ENCODE results near the gene SNRPA1. TPM values are rescaled to one million over a fixed set of nuclear protein-coding genes. Genes with fewer than 3 reads are reported as not detected.
A peak's percentile ranks its signal among the peaks of the same experiment; 100 is the strongest.

The SNRPA1 gene
- total and polyA plus RNA-seq, 9 of the 15 experiments (the other 6 are each of a cell fraction or from before 2014, with no cell fraction given): 62.7 to 245 (median 189) TPM

DNA sequence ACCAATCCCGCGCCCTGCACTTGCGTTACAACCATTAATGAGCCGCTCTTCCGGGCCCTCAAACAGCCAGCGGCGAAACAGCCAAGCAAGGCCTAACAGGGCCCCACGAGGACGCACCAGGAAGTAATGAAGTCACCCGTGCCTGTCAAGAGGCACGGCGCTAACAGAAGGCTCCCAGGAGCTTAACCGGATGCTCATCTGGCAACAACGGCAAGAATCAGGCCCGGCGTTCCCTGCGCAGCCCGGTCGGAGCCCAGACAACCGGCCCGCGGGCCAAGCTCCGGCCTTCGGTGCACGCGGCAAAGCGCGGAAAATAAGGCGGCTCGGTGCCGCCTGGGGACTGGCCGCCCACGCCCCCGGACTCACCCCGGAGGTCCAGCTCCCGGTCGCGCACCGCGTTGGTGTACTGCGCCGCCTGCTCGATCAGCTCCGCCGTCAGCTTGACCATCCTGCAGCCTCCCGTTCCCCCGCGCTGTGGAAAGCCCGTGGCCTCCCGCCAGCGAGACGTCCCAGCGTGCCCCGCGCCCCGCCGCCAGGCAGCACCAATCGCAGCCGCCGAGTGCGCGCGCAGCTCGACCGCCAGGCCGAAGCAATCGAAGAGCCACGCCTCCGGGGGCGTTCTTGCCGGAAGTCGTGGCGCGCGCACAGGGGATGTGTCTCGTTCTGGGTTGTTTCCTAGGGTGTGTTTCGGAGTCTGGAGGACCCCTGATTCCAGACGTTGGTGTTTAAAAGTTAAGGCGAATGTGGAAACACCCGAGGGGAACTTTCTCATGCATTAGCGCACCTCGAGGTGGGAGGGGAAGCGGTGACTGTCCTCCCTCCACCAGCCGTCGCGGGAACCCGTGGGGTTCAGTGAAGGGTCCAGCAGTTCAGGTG lies at the start of gene SNRPA1 (continued):
- TF ChIP-seq HDAC1 (IDR thresholded peaks at IDR 0.05) (peak in 1 of 2 experiments; percentile 77; a peak in 2 of 4 replicates), PML (IDR thresholded peaks at IDR 0.05; ENCODE audit: low read length) (peak; percentile 44; the same call in 1 of the 2 replicates), CHD4 (IDR thresholded peaks at IDR 0.05; ENCODE audit: insufficient read depth, insufficient replicate concordance, low read depth, low read length, poor library complexity, severe bottlenecking) (no peak), ZNF699 (CRISPR knock-in tag; IDR thresholded peaks at IDR 0.05; ENCODE audit: insufficient replicate concordance) (no peak), ZNF79 (CRISPR knock-in tag; IDR thresholded peaks at IDR 0.05; ENCODE audit: low read depth) (no peak), ZNF707 (CRISPR knock-in tag; conservative IDR thresholded peaks at IDR 0.05) (no peak), TAF15 (IDR thresholded peaks at IDR 0.05; ENCODE audit: low read depth, low read length) (no peak), RCOR1 (IDR thresholded peaks at IDR 0.05; ENCODE audit: borderline replicate concordance in 1 of 2, low read depth in 2 of 2, low read length in 2 of 2) (peak in 1 of 2 experiments; percentile 50; a peak in 1 of 4 replicates), FOS (IDR thresholded peaks at IDR 0.05; ENCODE audit: extremely low read depth, insufficient read length) (no peak), CCNT2 (IDR thresholded peaks at IDR 0.05; ENCODE audit: borderline replicate concordance, extremely low read depth, insufficient read length, low read depth, low read length) (peak; percentile 86), KDM5B (IDR thresholded peaks at IDR 0.05; ENCODE audit: insufficient replicate concordance, low read depth, low read length) (peak; percentile 70), RUNX1 (IDR thresholded peaks at IDR 0.05; ENCODE audit: low read depth) (no peak), TARDBP (IDR thresholded peaks at IDR 0.05) (no peak; the same call in 1 of the 2 replicates), HNRNPUL1 (IDR thresholded peaks at IDR 0.05; ENCODE audit: low read length) (no peak), ZNF584 (CRISPR knock-in tag; IDR thresholded peaks at IDR 0.05; ENCODE audit: low read depth) (no peak), SRSF9 (IDR thresholded peaks at IDR 0.05; ENCODE audit: borderline replicate concordance, low read depth, low read length) (no peak), HOXB6 (CRISPR knock-in tag; IDR thresholded peaks at IDR 0.05; ENCODE audit: borderline replicate concordance) (no peak)
- TF ChIP-seq, protein P1, sequence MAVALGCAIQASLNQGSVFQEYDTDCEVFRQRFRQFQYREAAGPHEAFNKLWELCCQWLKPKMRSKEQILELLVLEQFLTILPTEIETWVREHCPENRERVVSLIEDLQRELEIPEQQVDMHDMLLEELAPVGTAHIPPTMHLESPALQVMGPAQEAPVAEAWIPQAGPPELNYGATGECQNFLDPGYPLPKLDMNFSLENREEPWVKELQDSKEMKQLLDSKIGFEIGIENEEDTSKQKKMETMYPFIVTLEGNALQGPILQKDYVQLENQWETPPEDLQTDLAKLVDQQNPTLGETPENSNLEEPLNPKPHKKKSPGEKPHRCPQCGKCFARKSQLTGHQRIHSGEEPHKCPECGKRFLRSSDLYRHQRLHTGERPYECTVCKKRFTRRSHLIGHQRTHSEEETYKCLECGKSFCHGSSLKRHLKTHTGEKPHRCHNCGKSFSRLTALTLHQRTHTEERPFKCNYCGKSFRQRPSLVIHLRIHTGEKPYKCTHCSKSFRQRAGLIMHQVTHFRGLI (CRISPR knock-in tag; IDR thresholded peaks at IDR 0.05): no peak
- TF ChIP-seq, protein P2, sequence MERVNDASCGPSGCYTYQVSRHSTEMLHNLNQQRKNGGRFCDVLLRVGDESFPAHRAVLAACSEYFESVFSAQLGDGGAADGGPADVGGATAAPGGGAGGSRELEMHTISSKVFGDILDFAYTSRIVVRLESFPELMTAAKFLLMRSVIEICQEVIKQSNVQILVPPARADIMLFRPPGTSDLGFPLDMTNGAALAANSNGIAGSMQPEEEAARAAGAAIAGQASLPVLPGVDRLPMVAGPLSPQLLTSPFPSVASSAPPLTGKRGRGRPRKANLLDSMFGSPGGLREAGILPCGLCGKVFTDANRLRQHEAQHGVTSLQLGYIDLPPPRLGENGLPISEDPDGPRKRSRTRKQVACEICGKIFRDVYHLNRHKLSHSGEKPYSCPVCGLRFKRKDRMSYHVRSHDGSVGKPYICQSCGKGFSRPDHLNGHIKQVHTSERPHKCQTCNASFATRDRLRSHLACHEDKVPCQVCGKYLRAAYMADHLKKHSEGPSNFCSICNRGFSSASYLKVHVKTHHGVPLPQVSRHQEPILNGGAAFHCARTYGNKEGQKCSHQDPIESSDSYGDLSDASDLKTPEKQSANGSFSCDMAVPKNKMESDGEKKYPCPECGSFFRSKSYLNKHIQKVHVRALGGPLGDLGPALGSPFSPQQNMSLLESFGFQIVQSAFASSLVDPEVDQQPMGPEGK (CRISPR knock-in tag; IDR thresholded peaks at IDR 0.05; ENCODE audit: borderline replicate concordance): no peak
- TF ChIP-seq, protein P3, sequence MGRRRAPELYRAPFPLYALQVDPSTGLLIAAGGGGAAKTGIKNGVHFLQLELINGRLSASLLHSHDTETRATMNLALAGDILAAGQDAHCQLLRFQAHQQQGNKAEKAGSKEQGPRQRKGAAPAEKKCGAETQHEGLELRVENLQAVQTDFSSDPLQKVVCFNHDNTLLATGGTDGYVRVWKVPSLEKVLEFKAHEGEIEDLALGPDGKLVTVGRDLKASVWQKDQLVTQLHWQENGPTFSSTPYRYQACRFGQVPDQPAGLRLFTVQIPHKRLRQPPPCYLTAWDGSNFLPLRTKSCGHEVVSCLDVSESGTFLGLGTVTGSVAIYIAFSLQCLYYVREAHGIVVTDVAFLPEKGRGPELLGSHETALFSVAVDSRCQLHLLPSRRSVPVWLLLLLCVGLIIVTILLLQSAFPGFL (CRISPR knock-in tag; IDR thresholded peaks at IDR 0.05): no peak

Data from K562 (cell line).